Dermis microvascular lymphatic vessel endothelial cell (primary cell): ENCODE results near the gene VIM. TPM values are rescaled to one million over a fixed set of nuclear protein-coding genes. Genes with fewer than 3 reads are reported as not detected.

Source experiments
- DNase-seq, 2 donors: peaks; one replicate each; pipeline versions ENCODE4 v3.0.0 to v3.0.0-alpha.2; 2010; ENCODE audit warnings: low read depth in 2 of 2
- total RNA-seq: library from RNA; depleted of rRNA; stranded (reverse); fragments of >200 nt; gene quantifications from 2 replicates; pipeline ENCODE4 v1.2.1, GENCODE V29; 2014

The VIM gene
- total RNA-seq, 1 donor from 2014 or later: 4,197 TPM

DNA sequence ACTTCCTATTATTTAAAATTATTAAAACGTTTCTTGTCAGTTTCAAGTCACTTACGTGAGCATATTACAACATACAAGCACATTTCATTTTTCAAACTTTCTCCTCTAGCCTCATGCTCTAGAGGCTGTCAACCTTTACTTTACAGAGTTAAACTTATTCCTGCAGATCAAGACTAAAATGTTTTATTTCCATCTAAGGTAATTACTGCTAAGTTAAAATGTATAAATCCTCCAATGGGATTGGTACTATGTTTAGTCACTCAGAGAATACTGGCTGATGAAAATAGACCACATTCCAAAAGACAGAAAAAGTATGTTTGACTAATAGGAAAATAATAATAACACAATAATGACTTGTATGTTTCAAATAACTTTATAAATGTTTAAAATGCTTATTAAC is 18.2 kb upstream of the VIM start:
- no peak for DNase-seq

DNA sequence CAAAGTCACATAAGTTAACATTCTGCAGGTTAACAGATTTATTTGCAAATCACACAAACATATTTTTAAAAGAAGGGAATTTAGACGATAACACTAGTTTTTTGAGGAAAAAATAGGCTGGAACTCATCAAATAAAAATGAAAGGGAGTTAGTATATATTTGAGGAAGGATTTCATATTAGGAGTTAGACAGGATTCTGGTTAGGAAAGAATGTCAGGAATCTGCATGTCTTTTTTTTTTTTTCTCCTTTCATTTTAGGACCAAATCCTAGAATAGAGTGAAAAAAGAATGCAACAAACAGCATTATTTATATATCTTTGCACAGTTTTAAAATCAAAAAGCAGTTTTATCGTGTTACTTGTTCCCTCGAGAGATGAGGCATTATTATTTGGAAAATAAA is 17.7 kb upstream of the VIM start:
- no peak for DNase-seq

DNA sequence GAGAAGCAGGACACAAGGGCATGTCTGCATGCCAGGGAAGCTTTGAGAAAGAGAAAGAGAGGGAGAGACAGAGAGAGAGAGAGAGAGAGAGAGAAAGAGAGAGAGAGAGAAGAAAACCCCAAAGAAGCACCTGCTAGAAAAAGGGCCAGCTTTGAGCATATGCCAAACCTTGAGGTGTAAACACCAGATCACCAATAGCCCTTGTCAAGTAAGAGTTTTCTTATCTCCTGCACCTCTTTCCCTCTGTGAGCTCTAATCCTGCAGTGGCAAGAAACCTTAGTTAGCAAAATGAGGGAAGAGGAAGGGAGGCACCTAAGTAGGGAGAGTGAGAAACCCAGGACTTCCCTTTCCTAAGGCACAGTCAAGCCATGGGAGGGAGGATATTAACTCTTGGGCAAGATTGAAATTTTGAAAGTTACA is 15.2 kb upstream of the VIM start:
- no peak for DNase-seq

DNA sequence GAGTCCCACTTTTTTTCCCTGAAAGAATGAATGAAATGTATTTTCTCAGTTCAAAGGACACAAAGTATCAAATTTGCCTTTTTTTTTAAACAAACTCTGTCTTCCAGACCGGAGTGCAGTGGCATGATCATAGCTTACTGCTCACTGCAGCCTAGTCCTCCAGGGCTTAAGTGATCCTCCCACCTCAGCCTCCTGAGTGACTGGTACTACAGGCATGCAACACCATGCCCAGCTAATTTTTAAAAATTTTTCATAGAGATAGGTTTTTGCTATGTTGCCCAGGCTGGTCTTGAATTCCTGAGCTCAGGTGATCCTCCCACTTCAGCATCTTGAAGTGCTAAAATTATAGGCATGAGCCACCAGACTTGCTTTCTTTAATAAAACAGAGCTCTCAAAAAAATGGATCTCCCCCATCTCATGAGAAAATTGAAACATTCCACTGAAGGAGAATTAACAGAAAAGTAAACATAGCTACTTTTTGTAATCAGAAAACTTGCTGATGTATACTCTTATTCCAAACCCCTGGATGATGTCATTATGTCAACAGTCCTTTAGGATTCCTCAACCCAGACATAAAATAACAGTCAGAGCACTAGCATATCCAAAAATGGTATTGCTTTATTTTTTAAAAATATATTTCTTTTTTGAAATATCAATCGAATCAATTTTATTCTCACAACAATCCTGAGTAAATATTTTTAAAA is 14.2 kb upstream of the VIM start:
- peak in 1 of 2 donors; percentile 61 for DNase-seq

DNA sequence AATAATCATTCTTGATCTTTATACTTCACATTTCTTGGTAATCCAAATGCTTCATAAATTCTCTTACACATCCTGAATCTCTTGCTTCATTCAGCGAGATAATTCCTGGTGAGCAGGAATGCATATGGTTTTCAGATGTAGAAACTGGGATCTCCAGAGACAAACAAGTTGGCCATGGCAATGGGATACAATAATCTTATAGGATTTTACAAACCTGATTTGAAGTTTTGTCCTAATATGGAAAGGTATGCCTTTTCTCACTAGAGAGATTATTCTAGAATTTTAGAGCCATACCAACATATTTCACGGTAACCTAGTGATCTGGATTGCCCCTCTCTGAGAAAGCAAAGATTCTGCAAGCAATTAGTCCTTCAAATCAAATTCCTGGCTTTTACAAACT is 13.5 kb upstream of the VIM start:
- DNase-seq: no peak

DNA sequence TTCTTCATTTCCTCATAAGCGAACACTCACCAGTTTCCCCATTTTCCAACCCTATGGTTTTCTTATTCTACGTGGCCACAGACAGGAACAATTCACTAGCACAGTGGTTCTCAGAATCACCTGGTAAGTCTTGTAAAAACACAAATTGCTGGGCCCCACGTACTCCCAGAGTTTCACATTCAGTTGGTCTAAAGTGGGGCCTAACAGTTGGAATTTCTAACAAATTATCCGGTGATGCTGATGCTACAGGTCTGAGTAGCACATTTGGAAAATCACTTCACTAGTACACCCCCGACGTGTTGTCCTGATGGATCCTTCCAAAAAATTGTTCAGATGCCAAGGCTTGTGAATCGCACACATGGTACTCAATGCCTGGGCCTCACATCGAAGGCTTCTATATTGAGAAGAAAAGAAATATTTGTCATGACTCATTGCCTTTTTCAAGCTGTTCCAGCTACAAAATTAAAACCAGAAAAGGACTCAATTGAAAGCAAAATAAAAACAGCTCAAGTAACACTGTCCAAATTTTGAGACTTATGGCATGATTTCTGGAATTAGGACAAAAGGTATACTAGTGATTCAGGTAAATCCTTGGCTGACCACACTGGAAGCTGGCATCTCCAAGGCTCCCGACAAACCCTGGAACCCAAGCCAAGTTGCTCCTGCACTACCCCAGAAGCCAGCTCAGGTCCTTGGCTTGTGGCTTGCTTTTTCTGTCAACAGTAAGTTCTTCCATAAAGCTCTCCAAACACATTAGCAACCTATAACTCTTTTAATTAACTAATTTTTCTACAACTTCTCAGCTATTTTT is 12.9 kb upstream of the VIM start:
- peak in 1 of 2 donors; percentile 60 for DNase-seq

DNA sequence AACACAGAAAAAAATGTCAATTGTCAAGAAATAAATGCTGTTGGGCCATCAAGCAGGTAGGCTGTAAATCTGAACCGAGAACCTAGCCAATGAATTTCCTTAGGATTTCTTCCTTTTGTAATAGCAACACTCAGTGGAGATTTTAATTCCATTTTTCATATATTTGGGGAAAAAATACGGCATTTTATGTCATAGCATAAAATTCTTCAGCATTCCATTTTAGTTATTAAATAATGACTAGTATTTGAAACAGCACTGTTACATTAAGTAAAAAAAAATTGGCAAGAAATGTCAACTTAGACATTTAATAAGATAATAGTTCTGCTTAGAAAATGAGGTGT is 12.3 kb upstream of the VIM start:
- DNase-seq: no peak

DNA sequence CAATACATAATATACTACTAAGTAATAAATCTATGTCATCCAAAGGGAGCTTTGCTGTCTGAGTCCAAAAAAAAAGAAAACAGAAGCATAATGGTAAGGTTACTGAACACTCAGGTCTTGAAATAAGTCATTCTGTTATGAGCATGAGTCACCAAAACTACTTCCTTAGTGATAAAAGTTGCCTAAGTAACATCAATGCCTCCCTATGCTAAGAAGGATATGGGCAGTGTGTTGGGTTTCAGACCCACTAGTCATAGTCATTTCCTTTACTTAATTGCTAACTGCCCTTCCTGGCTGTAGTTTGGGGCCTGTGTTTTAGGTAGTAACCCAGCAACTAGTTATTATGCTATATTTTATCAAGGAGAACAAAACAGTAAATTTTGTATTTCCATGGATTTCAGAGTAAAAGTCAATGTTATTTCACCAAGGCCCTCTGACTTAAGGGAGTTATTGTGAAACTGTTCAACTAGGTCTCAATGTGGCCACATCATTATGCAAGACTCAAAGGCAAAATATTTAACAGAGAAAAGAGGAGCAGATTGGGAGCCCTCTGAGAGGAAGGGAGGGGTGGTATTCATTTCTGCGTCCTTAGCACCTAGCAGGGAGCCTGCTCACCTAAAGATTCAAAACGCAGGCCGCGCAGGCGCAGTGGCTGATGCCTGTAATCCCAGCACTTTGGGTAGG is 11.7 kb upstream of the VIM start:
- DNase-seq: peak; percentile 95 to 99

DNA sequence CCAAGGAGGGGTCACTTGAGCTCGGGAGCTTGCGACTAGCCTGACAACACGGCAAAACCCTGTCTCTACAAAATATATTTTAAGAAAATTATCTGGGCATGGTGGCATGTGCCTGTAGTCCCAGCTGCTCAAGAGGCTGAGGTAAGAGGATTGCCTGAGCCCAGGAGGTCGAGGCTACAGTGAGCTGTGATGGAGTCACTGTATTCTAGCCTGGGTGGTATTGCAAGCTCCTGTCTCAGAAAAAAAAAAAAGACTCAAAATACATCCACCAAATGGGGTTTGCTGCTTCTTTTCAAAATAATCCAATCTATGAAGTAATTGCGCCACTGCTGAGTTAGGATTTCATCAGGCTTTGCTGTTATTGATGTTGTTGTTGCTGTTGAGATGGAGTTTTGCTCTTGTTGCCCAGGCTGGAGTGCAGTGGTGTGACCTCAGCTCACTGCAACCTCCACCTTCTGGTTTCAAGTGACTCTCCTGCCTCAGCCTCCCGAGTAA is 11.1 kb upstream of the VIM start:
- no peak for DNase-seq

DNA sequence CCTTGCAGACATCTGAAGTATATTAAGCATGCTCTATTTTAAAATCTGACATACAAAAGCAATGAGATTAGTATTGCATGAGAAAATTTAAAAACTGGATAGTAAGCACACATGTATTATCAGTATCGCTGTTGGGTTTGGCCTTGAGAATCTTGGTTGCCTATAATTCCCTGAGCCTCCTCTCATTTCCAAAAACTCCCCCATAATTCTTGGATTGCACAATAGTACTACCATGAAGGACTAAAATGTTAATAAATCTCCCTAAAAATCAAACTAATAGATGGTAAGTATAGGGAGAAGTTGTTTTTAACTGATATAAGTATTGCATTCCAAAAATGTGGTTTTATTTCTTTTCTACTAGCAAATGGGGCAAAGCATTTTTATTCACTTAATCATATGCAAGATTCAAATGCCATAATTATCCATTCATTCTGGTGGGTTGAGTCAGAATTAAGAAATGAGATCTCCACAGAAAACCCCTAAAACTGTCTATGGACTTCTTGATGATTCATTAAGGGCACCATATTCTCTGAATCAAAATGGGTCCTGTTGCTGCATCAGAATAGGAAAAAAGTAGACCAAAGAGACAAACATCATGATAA is 10.3 kb upstream of the VIM start:
- no peak for DNase-seq

DNA sequence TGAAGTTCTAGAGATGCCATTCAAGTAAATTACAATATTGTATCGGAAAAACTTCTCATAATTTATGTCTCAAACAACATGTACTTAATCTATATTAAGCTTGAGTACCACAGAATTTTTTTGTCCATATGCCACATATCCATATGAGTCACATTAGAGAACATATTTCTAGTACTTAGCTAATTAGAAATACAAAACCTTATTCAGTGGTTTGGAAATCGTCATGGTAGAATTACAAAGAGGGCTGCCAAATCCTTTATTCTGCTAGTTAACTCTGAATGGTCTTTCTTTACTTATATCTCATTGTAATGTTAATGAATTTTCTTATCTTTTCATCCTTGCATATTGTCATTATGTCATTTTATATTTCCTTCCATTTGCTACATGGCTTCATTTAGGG is 9.0 kb upstream of the VIM start:
- DNase-seq: no peak

DNA sequence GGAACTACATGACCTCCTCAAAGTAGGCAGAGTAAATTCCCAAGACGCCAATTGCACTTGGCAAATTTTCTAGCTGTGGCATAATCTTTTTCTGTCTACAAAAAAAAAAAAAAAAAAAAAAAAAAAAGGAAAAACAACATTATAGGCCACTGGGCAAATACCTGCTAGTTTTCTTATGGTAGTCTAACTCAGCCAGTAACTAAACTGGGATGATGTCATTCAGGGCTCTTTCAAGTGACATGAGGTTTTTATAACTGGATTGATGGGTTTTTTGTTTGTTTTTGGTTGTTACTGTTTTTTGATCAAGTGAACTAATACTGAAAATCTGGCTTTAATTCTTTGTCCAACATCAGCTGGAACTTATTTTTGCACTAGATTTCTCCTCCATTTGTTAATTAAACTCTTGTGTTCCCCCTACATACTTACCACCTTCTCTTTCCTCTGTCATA is 7.4 kb upstream of the VIM start:
- no peak for DNase-seq

DNA sequence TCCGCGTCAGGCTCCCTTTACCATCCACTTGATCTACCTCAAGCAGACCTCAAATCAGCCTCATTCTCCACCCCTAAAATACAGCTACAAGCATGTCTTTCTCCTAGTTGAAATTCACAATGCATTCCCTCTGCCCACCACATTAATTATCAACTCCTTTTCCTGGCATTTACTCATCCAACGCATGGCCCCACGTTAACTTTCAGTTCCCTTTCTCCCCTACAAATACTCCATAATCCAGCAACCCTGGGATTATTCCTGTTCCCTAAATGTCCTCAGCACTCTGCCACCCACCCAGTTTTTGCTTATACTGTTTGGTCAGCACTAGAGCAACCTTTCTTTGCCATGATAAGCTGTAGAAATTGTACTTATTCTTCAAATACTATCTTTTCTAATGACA is 5.7 kb upstream of the VIM start:
- DNase-seq: no peak

DNA sequence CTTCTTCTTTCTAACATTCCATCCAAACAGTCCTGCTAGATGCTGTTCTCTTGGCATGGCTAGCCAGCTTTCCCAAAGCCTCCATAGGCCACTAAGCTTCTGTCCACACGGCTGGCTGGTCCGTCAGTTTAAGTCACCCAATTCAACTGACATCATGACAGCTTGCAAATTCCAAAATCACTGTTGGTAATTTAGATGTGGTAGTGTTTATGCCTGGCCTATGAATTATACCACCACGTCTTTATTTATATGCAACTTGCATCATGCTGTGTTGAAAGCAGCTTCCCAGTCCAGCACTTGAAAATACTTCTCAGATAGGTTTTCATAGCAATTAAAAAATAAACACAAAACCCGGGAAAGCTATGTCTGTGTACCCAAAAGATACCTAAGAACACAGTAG is 2.2 kb upstream of the VIM start:
- DNase-seq: no peak

DNA sequence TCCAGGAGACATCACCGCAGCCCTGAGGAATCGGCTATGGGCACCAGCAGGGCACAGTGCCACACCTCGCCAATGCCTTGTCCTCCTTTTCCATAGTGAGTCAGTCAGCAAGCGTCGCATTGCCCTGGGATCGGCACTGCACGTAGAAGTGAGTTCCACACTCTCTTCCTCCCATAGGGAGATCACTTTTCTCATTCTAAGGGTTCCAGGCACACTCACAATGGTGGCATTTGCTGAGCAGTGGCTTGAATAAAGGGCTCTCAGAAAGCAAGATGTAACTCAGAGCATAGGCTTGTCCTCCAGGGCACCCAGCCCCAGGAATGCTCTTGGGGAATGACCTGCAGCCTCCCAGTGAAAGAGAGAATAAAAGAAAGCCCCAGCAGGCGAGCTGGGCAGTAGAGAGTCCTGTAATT is 1.1 kb upstream of the VIM start:
- no peak for DNase-seq

DNA sequence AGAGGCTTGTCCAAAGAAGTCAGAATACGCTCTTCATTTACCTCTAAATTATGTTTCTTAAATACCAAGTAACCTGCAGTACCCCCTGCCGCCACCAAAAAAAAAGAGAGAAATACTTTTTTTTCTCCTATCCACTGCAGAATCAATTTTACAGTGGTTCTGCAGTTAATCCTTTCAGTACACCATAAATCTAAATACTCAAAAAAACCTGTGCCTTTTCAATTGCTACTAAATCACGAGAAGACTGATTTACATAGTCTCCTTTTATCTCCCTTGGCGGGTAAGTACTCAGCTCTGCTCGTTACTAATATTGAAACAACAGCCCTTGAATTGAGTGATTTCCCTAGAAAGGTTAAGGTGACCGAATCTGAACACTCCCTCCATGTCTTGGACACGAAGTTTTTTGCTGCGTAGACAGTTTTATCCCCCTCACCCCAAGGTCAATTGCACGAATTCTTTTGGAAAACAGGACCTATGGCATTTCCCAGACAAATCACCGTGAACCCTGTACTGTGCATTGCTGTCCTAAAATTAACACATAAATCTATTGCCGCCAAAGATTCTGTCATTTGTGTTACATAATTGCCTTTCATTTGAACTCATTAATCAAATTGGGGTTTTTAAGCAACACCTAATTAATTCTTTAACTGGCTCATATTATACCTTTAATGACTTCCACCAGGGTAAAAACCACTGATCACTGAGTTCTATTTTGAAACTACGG is 512 bp upstream of the VIM start:
- peak in 1 of 2 donors; percentile 55 for DNase-seq

DNA sequence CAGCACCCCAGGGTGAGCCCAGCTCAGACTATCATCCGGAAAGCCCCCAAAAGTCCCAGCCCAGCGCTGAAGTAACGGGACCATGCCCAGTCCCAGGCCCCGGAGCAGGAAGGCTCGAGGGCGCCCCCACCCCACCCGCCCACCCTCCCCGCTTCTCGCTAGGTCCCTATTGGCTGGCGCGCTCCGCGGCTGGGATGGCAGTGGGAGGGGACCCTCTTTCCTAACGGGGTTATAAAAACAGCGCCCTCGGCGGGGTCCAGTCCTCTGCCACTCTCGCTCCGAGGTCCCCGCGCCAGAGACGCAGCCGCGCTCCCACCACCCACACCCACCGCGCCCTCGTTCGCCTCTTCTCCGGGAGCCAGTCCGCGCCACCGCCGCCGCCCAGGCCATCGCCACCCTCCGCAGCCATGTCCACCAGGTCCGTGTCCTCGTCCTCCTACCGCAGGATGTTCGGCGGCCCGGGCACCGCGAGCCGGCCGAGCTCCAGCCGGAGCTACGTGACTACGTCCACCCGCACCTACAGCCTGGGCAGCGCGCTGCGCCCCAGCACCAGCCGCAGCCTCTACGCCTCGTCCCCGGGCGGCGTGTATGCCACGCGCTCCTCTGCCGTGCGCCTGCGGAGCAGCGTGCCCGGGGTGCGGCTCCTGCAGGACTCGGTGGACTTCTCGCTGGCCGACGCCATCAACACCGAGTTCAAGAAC is 1.1 kb downstream of the VIM start:
- peak; percentile 87 to 95 for DNase-seq

DNA sequence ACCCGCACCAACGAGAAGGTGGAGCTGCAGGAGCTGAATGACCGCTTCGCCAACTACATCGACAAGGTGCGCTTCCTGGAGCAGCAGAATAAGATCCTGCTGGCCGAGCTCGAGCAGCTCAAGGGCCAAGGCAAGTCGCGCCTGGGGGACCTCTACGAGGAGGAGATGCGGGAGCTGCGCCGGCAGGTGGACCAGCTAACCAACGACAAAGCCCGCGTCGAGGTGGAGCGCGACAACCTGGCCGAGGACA is 1.6 kb downstream of the VIM start:
- DNase-seq: no peak

DNA sequence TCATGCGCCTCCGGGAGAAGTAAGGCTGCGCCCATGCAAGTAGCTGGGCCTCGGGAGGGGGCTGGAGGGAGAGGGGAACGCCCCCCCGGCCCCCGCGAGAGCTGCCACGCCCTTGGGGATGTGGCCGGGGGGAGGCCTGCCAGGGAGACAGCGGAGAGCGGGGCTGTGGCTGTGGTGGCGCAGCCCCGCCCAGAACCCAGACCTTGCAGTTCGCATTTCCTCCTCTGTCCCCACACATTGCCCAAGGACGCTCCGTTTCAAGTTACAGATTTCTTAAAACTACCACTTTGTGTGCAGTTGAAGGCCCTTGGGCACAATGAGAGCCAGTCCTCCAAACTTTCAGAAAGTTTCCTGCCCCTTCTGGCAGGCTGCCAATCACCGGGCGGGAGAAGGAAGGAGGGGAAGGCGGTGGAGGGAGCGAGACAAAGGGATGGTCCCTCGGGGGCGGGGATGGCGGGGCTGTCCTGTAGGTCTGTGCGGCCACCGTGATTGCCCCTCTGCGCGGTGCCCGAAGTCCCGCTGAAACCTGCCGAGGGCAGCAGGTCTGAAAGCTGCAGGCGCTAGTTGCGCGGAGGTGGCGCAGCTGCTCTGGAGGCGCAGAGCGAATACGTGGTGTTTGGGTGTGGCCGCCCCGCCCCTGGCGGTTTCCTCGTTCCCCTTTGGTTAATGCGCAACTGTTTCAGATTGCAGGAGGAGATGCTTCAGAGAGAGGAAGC is 2.1 kb downstream of the VIM start:
- DNase-seq: peak in 1 of 2 donors; percentile 60

DNA sequence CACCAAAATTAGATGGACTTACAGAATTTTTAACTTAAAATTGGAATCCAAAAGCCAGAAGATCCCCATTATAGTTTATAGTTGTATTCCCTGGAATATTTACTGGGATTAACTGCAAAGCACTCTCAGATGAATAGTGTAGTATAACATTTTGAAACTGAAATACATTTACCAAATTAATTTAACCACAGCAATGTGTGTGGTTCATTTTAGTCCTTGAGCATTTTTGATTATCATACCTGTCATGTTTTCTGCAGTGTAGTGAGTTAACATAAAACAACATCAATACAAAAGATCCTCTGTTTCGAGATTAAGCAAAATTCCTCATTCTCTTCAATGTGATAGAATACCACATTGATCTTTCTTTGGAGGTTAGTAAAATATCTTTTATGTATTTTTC is 3.7 kb downstream of the VIM start:
- no peak for DNase-seq
